HG03159 (cell line): ENCODE results near the gene OPN4.

Experiments
- ATAC-seq: cut with Tn5 transposase; IDR thresholded peaks from one replicate; pipeline ENCODE4 v1.9.1; 2021; ENCODE audit warnings: mild to moderate bottlenecking, moderate library complexity; ENCODE audit not compliant: unreplicated experiment

The OPN4 gene

GRCh38 chr10:86661161-86662025 lies 7.0 kb downstream of the OPN4 start:
- ATAC-seq, result no peak

GRCh38 chr10:86662186-86663045 lies 8.1 kb downstream of the OPN4 start:
- ATAC-seq, result no peak

- ATAC-seq, result no peak
These were observed 8.6 kb downstream of the OPN4 start for GRCh38 chr10:86663046-86663345.

- ATAC-seq, result no peak
These were observed 9.4 kb downstream of the OPN4 start for GRCh38 chr10:86663576-86664339.

- ATAC-seq, result no peak
These were observed 10.2 kb downstream of the OPN4 start for GRCh38 chr10:86664341-86665217.

GRCh38 chr10:86665218-86665607 lies 10.9 kb downstream of the OPN4 start:
- no peak for ATAC-seq

GRCh38 chr10:86665868-86666267 lies 11.5 kb downstream of the OPN4 start:
- no peak for ATAC-seq

- no peak for ATAC-seq
These were observed 12.2 kb downstream of the OPN4 start for GRCh38 chr10:86666538-86666937.

- ATAC-seq, result no peak
These were observed 13.3 kb downstream of the OPN4 start for GRCh38 chr10:86667421-86668181.

GRCh38 chr10:86668297-86669165 lies 14.2 kb downstream of the OPN4 start, which contains the start of gene LDB3:
TSS of gene LDB3 (plus strand) at chr10:86668511. CDS start at chr10:86668692, 181 bp downstream.
- peak; percentile 62 for ATAC-seq

- no peak for ATAC-seq
These were observed 16.0 kb downstream of the OPN4 start for GRCh38 chr10:86670290-86670811.

GRCh38 chr10:86670876-86671275 lies 16.5 kb downstream of the OPN4 start:
- ATAC-seq, result no peak

- no peak for ATAC-seq
These were observed 17.1 kb downstream of the OPN4 start for GRCh38 chr10:86671419-86671818.

- no peak for ATAC-seq
These were observed 17.8 kb downstream of the OPN4 start for GRCh38 chr10:86671985-86672710.

GRCh38 chr10:86673216-86673826 lies 19.0 kb downstream of the OPN4 start:
- ATAC-seq, result no peak

- no peak for ATAC-seq
These were observed 19.7 kb downstream of the OPN4 start for GRCh38 chr10:86673827-86674581.

GRCh38 chr10:86674912-86675311 lies 20.6 kb downstream of the OPN4 start:
- ATAC-seq, result no peak
